ENCODE measurements around the gene BTBD16. TPM values are rescaled to one million over a fixed set of nuclear protein-coding genes. Genes with fewer than 3 reads are reported as not detected.

Gene BTBD16
- total RNA-seq, 5 donors from 2014 or later (not counting 1 experiment from before 2014, with no cell fraction given), result not detected

- Mint-ChIP-seq H3K4me3 (no peak overlapping the region), H3K9me3 (no peaks in the 10 kb centered on the region), H3K27ac (no peak overlapping the region), H3K36me3 (no peaks in the 10 kb centered on the region), H3K27me3 (peaks cover 9 to 12% of the 10 kb centered on the region in 2 donors), H3K4me1 (peaks cover 6 to 8% (median 7%) of the 10 kb centered on the region in 3 donors)
- CTCF ChIA-PET, result interaction anchor here in 1 of 2 donors (1.0 kb wide), 1 partner anchor 49 kb away, joined by 3 read pairs; no protein-coding TSS in a partner anchor
- 90% methylated on average over 7 of the region's 7 CpGs for WGBS (ENCODE audit: insufficient coverage)
- Histone ChIP-seq H3K9me3 (no peaks in the 10 kb centered on the region), H3K4me3 (ENCODE audit: control insufficient read depth in 1 of 2, extremely low read depth in 1 of 2, low read length in 1 of 2) (no peak overlapping the region), H3K36me3 (ENCODE audit: control insufficient read depth in 2 of 2, extremely low read depth in 1 of 2, insufficient read depth in 1 of 2, low read length in 1 of 2) (no peaks in the 10 kb centered on the region), H3K4me1 (ENCODE audit: control insufficient read depth in 1 of 2, extremely low read depth in 1 of 2, insufficient read depth in 2 of 2, low read length in 2 of 2) (peaks cover 0 to 17% of the 10 kb centered on the region in 2 experiments), H3K27ac (ENCODE audit: low read length) (no peak overlapping the region), H3K27me3 (replicated peaks in 1 of 2; ENCODE audit: control insufficient read depth in 2 of 2, extremely low read depth in 1 of 2, insufficient read depth in 2 of 2, low read length in 1 of 2) (peaks cover 0 to 14% of the 10 kb centered on the region in 2 experiments)
- ATAC-seq (replicated peaks in 1 of 4), result no peak
- no peak for DNase-seq
- POLR2A ChIA-PET, result no interaction called here
These were observed 19.2 kb downstream of the BTBD16 start for GRCh38 chr10:122290334-122290733.

GRCh38 chr10:122290833-122291532 is 19.9 kb downstream of the BTBD16 start:
- Mint-ChIP-seq H3K4me3 (no peak overlapping the region), H3K4me1 (peaks cover 7 to 11% (median 8%) of the 10 kb centered on the region in 3 donors), H3K27ac (no peak overlapping the region), H3K27me3 (peaks cover 9 to 12% of the 10 kb centered on the region in 2 donors), H3K9me3 (no peaks in the 10 kb centered on the region), H3K36me3 (no peaks in the 10 kb centered on the region)
- 90% methylated on average over 8 of the region's 13 CpGs for WGBS (ENCODE audit: insufficient coverage)
- Histone ChIP-seq H3K4me3 (ENCODE audit: control insufficient read depth in 1 of 2, extremely low read depth in 1 of 2, low read length in 1 of 2) (no peak overlapping the region), H3K36me3 (ENCODE audit: control insufficient read depth in 2 of 2, extremely low read depth in 1 of 2, insufficient read depth in 1 of 2, low read length in 1 of 2) (no peaks in the 10 kb centered on the region), H3K27ac (ENCODE audit: low read length) (no peak overlapping the region), H3K9me3 (no peaks in the 10 kb centered on the region), H3K4me1 (ENCODE audit: control insufficient read depth in 1 of 2, extremely low read depth in 1 of 2, insufficient read depth in 2 of 2, low read length in 2 of 2) (peaks cover 0 to 20% of the 10 kb centered on the region in 2 experiments), H3K27me3 (replicated peaks in 1 of 2; ENCODE audit: control insufficient read depth in 2 of 2, extremely low read depth in 1 of 2, insufficient read depth in 2 of 2, low read length in 1 of 2) (peaks cover 0 to 12% of the 10 kb centered on the region in 2 experiments)
- ChIA-PET POLR2A (no interaction called here), CTCF (interaction anchor here in 1 of 2 donors (1.0 kb wide), 1 partner anchor 48 kb away, joined by 3 read pairs; no protein-coding TSS in a partner anchor)
- DNase-seq, result no peak
- no peak for ATAC-seq (replicated peaks in 1 of 4)

GRCh38 chr10:122291739-122292138 is 20.6 kb downstream of the BTBD16 start:
- H3K4me1 ChIP-seq (ENCODE audit: control insufficient read depth in 1 of 2, extremely low read depth in 1 of 2, insufficient read depth in 2 of 2, low read length in 2 of 2), result peaks cover 0 to 20% of the 10 kb centered on the region in 2 experiments
- ChIA-PET POLR2A (no interaction called here), CTCF (no interaction called here)
- no peak overlapping the region for H3K4me3 ChIP-seq (ENCODE audit: control insufficient read depth in 1 of 2, extremely low read depth in 1 of 2, low read length in 1 of 2)
- H3K36me3 ChIP-seq (ENCODE audit: control insufficient read depth in 2 of 2, extremely low read depth in 1 of 2, insufficient read depth in 1 of 2, low read length in 1 of 2), result no peaks in the 10 kb centered on the region
- H3K4me1 Mint-ChIP-seq, result peaks cover 7 to 11% (median 8%) of the 10 kb centered on the region in 3 donors
- H3K9me3 Mint-ChIP-seq, result no peaks in the 10 kb centered on the region
- peaks cover 7 to 8% of the 10 kb centered on the region in 2 donors for H3K27me3 Mint-ChIP-seq
- H3K27ac Mint-ChIP-seq, result no peak overlapping the region
- H3K36me3 Mint-ChIP-seq, result no peaks in the 10 kb centered on the region
- H3K27ac ChIP-seq (ENCODE audit: low read length), result no peak overlapping the region
- WGBS (ENCODE audit: insufficient coverage), result 94% methylated on average over 4 of the region's 5 CpGs
- peaks cover 0 to 9% of the 10 kb centered on the region in 2 experiments for H3K27me3 ChIP-seq (replicated peaks in 1 of 2; ENCODE audit: control insufficient read depth in 2 of 2, extremely low read depth in 1 of 2, insufficient read depth in 2 of 2, low read length in 1 of 2)
- ATAC-seq (replicated peaks in 1 of 4) (no peak), DNase-seq (no peak)
- H3K4me3 Mint-ChIP-seq, result no peak overlapping the region
- no peaks in the 10 kb centered on the region for H3K9me3 ChIP-seq

GRCh38 chr10:122292376-122292775 is 21.3 kb downstream of the BTBD16 start:
- ChIA-PET CTCF (no interaction called here), POLR2A (no interaction called here)
- DNase-seq (no peak), ATAC-seq (replicated peaks in 1 of 4) (no peak)
- Mint-ChIP-seq H3K4me3 (no peak overlapping the region), H3K36me3 (no peaks in the 10 kb centered on the region), H3K9me3 (no peaks in the 10 kb centered on the region), H3K27ac (no peak overlapping the region), H3K27me3 (peaks cover 3 to 7% of the 10 kb centered on the region in 2 donors), H3K4me1 (peaks cover 7 to 11% (median 8%) of the 10 kb centered on the region in 3 donors)
- Histone ChIP-seq H3K27me3 (replicated peaks in 1 of 2; ENCODE audit: control insufficient read depth in 2 of 2, extremely low read depth in 1 of 2, insufficient read depth in 2 of 2, low read length in 1 of 2) (peaks cover 0 to 6% of the 10 kb centered on the region in 2 experiments), H3K9me3 (no peaks in the 10 kb centered on the region), H3K27ac (ENCODE audit: low read length) (no peak overlapping the region), H3K4me3 (ENCODE audit: control insufficient read depth in 1 of 2, extremely low read depth in 1 of 2, low read length in 1 of 2) (no peak overlapping the region), H3K4me1 (ENCODE audit: control insufficient read depth in 1 of 2, extremely low read depth in 1 of 2, insufficient read depth in 2 of 2, low read length in 2 of 2) (peaks cover 0 to 20% of the 10 kb centered on the region in 2 experiments), H3K36me3 (ENCODE audit: control insufficient read depth in 2 of 2, extremely low read depth in 1 of 2, insufficient read depth in 1 of 2, low read length in 1 of 2) (no peaks in the 10 kb centered on the region)
- no CpG with 5 or more reads among the region's 3 CpGs for WGBS (ENCODE audit: insufficient coverage)

GRCh38 chr10:122293156-122293960 is 22.3 kb downstream of the BTBD16 start:
- CTCF ChIA-PET, result interaction anchor here in 1 of 2 donors (1.2 kb wide), 1 partner anchor 9 kb away, joined by 3 read pairs; no protein-coding TSS in a partner anchor
- Histone ChIP-seq H3K4me1 (ENCODE audit: control insufficient read depth in 1 of 2, extremely low read depth in 1 of 2, insufficient read depth in 2 of 2, low read length in 2 of 2) (peaks cover 0 to 20% of the 10 kb centered on the region in 2 experiments), H3K9me3 (no peaks in the 10 kb centered on the region), H3K4me3 (ENCODE audit: control insufficient read depth in 1 of 2, extremely low read depth in 1 of 2, low read length in 1 of 2) (no peak overlapping the region), H3K36me3 (ENCODE audit: control insufficient read depth in 2 of 2, extremely low read depth in 1 of 2, insufficient read depth in 1 of 2, low read length in 1 of 2) (no peaks in the 10 kb centered on the region), H3K27ac (ENCODE audit: low read length) (no peak overlapping the region), H3K27me3 (replicated peaks in 1 of 2; ENCODE audit: control insufficient read depth in 2 of 2, extremely low read depth in 1 of 2, insufficient read depth in 2 of 2, low read length in 1 of 2) (peaks cover 0 to 10% of the 10 kb centered on the region in 2 experiments)
- ATAC-seq (replicated peaks in 1 of 4) (no peak), DNase-seq (no peak)
- Mint-ChIP-seq H3K9me3 (no peaks in the 10 kb centered on the region), H3K4me3 (no peak overlapping the region), H3K27ac (no peak overlapping the region), H3K36me3 (no peaks in the 10 kb centered on the region), H3K4me1 (peaks cover 7 to 11% (median 8%) of the 10 kb centered on the region in 3 donors), H3K27me3 (peaks cover 0 to 2% of the 10 kb centered on the region in 2 donors)
- WGBS (ENCODE audit: insufficient coverage), result 58% methylated on average over 5 of the region's 10 CpGs
- POLR2A ChIA-PET, result no interaction called here

- ChIA-PET POLR2A (no interaction called here), CTCF (interaction anchor here in 1 of 2 donors (1.2 kb wide), 1 partner anchor 8 kb away, joined by 3 read pairs; no protein-coding TSS in a partner anchor)
- H3K36me3 Mint-ChIP-seq, result no peaks in the 10 kb centered on the region
- DNase-seq (no peak), ATAC-seq (replicated peaks in 1 of 4) (no peak)
- H3K4me3 ChIP-seq (ENCODE audit: control insufficient read depth in 1 of 2, extremely low read depth in 1 of 2, low read length in 1 of 2), result no peak overlapping the region
- no peaks in the 10 kb centered on the region for H3K36me3 ChIP-seq (ENCODE audit: control insufficient read depth in 2 of 2, extremely low read depth in 1 of 2, insufficient read depth in 1 of 2, low read length in 1 of 2)
- H3K27ac Mint-ChIP-seq, result no peak overlapping the region
- peaks cover 0 to 26% of the 10 kb centered on the region in 2 experiments for H3K4me1 ChIP-seq (ENCODE audit: control insufficient read depth in 1 of 2, extremely low read depth in 1 of 2, insufficient read depth in 2 of 2, low read length in 2 of 2)
- H3K27ac ChIP-seq (ENCODE audit: low read length), result no peak overlapping the region
- H3K27me3 Mint-ChIP-seq, result peaks cover 0 to 3% of the 10 kb centered on the region in 2 donors
- no peaks in the 10 kb centered on the region for H3K9me3 Mint-ChIP-seq
- 91% methylated on average over 4 of the region's 4 CpGs for WGBS (ENCODE audit: insufficient coverage)
- no peaks in the 10 kb centered on the region for H3K9me3 ChIP-seq
- H3K27me3 ChIP-seq (replicated peaks in 1 of 2; ENCODE audit: control insufficient read depth in 2 of 2, extremely low read depth in 1 of 2, insufficient read depth in 2 of 2, low read length in 1 of 2), result peaks cover 0 to 15% of the 10 kb centered on the region in 2 experiments
- peaks cover 12 to 14% (median 13%) of the 10 kb centered on the region in 3 donors for H3K4me1 Mint-ChIP-seq
- no peak overlapping the region for H3K4me3 Mint-ChIP-seq
These were observed 22.9 kb downstream of the BTBD16 start for GRCh38 chr10:122293961-122294380.

All from T-cell (primary cell).